Astrocyte (in vitro differentiated cells and primary cell): Measurements from ENCODE around the gene MBNL2. TPM values are rescaled to one million over a fixed set of nuclear protein-coding genes. Genes with fewer than 3 reads are reported as not detected.

Experiments used
- DNase-seq: peaks from one replicate; pipeline ENCODE4 v3.0.0-alpha.2; 2010; ENCODE audit warnings: low read depth
- FAIRE-seq: peaks from 2 replicates; lab custom pipeline; 2011; peaks lifted over from hg19 to GRCh38; lab: Jason Lieb, UNC
- H2AFZ ChIP-seq: 2 replicates; pipeline ENCODE4 v1.6.0; 2012; ENCODE audit warnings: low read depth, low read length, inconsistent platforms
- H3K27ac ChIP-seq: 2 replicates; pipeline ENCODE4 v1.5.1; 2011; ENCODE audit warnings: low read depth, low read length, inconsistent platforms
- H3K27me3 ChIP-seq: 2 replicates; pipeline ENCODE4 v1.6.0; 2011; ENCODE audit warnings: low read length, inconsistent platforms; ENCODE audit not compliant: insufficient read depth
- H3K36me3 ChIP-seq: 2 replicates; pipeline ENCODE4 v1.5.1; 2011; ENCODE audit warnings: low read length, inconsistent platforms; ENCODE audit not compliant: insufficient read depth
- H3K4me1 ChIP-seq: 2 replicates; pipeline ENCODE4 v1.5.1; 2011; ENCODE audit warnings: low read length, inconsistent platforms; ENCODE audit not compliant: insufficient read depth
- H3K4me2 ChIP-seq: 2 replicates; pipeline ENCODE4 v1.6.0; 2012; ENCODE audit warnings: low read length, inconsistent platforms
- H3K4me3 ChIP-seq: 2 replicates; pipeline ENCODE4 v1.5.1; 2011; ENCODE audit warnings: low read depth, mild to moderate bottlenecking, low read length, inconsistent platforms; ENCODE audit not compliant: insufficient read depth
- H3K79me2 ChIP-seq: 2 replicates; pipeline ENCODE4 v1.6.0; 2012; ENCODE audit warnings: mild to moderate bottlenecking, low read length, inconsistent platforms; ENCODE audit not compliant: insufficient read depth
- H3K9ac ChIP-seq: 2 replicates; pipeline ENCODE4 v1.6.0; 2012; ENCODE audit warnings: mild to moderate bottlenecking, low read length, inconsistent platforms
- H3K9me3 ChIP-seq: 2 replicates; pipeline ENCODE4 v1.5.1; 2012; ENCODE audit warnings: low read depth, mild to moderate bottlenecking, low read length, inconsistent platforms; ENCODE audit not compliant: insufficient read depth
- H4K20me1 ChIP-seq: 2 replicates; pipeline ENCODE4 v1.6.0; 2012; ENCODE audit warnings: low read length, inconsistent platforms; ENCODE audit not compliant: insufficient read depth
- H3K27ac Mint-ChIP-seq: one replicate; pipeline ENCODE4 v1.8.0; 2021; ENCODE audit warnings: mild to moderate bottlenecking, mixed read lengths; ENCODE audit not compliant: unreplicated experiment
- H3K27me3 Mint-ChIP-seq: one replicate; pipeline ENCODE4 v1.8.0; 2021; ENCODE audit warnings: low read depth, mixed read lengths; ENCODE audit not compliant: unreplicated experiment
- H3K36me3 Mint-ChIP-seq: one replicate; pipeline ENCODE4 v1.8.0; 2021; ENCODE audit warnings: low read depth, mixed read lengths; ENCODE audit not compliant: unreplicated experiment
- H3K4me1 Mint-ChIP-seq: one replicate; pipeline ENCODE4 v1.8.0; 2021; ENCODE audit warnings: low read depth, mixed read lengths; ENCODE audit not compliant: unreplicated experiment
- H3K4me3 Mint-ChIP-seq: one replicate; pipeline ENCODE4 v1.8.0; 2021; ENCODE audit warnings: mild to moderate bottlenecking, moderate library complexity, mixed read lengths; ENCODE audit not compliant: unreplicated experiment
- H3K9me3 Mint-ChIP-seq: one replicate; pipeline ENCODE4 v1.8.0; 2021; ENCODE audit warnings: mild to moderate bottlenecking, mixed read lengths; ENCODE audit not compliant: unreplicated experiment
- EZH2 ChIP-seq: IDR thresholded peaks from 2 replicates; pipeline ENCODE4 v1.6.1; 2012; ENCODE audit warnings: mild to moderate bottlenecking, low read length, inconsistent platforms; ENCODE audit not compliant: insufficient read depth
- total RNA-seq: library from RNA; stranded (reverse); gene quantifications from 2 replicates; pipeline ENCODE4 v1.2.1, GENCODE V29; 2021
- TF ChIP-seq, protein P1 (sequence below): IDR thresholded peaks from 2 replicates; pipeline ENCODE4 v1.5.1; 2011; ENCODE audit warnings: low read depth, mild to moderate bottlenecking, inconsistent platforms, low read length, moderate library complexity; ENCODE audit not compliant: insufficient read depth

The MBNL2 gene
- total RNA-seq, 1 donor from 2014 or later = 66.5 TPM

DNA sequence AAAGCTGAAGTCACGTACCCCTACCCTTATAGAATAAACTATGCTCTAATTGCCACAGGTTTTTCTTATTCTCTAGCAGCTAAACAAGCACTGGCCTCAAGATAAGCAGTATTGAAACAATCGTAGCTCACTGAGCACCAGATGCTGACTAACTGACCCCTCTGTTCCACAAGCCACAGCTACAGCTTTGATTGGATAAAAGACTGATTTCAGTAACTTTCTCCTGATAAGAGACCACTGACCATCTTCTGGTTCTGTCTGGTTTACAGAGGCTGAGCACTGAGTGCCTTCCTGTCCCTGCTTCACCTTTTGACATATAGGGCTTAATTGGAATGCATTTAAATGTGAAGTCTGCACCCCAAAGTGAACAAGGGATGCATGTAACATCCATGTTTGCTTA, 203.5 kb downstream of the MBNL2 start:
- Mint-ChIP-seq H3K4me3 (no peak overlapping the region), H3K4me1 (peaks cover 8% of the 10 kb centered on the region), H3K27ac (no peak overlapping the region), H3K36me3 (no peaks in the 10 kb centered on the region), H3K27me3 (no peaks in the 10 kb centered on the region), H3K9me3 (no peaks in the 10 kb centered on the region)
- peak; percentile 41 for DNase-seq
- H3K36me3 ChIP-seq = no peaks in the 10 kb centered on the region
- H3K4me3 ChIP-seq = no peak overlapping the region
- no peak overlapping the region for H3K9ac ChIP-seq
- H4K20me1 ChIP-seq = no peaks in the 10 kb centered on the region
- no peak overlapping the region for H3K4me2 ChIP-seq
- H2AFZ ChIP-seq = no peak overlapping the region
- H3K4me1 ChIP-seq = peaks cover 6% of the 10 kb centered on the region
- H3K9me3 ChIP-seq = no peaks in the 10 kb centered on the region
- TF ChIP-seq, protein P1, sequence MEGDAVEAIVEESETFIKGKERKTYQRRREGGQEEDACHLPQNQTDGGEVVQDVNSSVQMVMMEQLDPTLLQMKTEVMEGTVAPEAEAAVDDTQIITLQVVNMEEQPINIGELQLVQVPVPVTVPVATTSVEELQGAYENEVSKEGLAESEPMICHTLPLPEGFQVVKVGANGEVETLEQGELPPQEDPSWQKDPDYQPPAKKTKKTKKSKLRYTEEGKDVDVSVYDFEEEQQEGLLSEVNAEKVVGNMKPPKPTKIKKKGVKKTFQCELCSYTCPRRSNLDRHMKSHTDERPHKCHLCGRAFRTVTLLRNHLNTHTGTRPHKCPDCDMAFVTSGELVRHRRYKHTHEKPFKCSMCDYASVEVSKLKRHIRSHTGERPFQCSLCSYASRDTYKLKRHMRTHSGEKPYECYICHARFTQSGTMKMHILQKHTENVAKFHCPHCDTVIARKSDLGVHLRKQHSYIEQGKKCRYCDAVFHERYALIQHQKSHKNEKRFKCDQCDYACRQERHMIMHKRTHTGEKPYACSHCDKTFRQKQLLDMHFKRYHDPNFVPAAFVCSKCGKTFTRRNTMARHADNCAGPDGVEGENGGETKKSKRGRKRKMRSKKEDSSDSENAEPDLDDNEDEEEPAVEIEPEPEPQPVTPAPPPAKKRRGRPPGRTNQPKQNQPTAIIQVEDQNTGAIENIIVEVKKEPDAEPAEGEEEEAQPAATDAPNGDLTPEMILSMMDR = no peak
- TF ChIP-seq EZH2 = no peak
- no peak overlapping the region for H3K27ac ChIP-seq
- no peak for FAIRE-seq
- H3K27me3 ChIP-seq = no peaks in the 10 kb centered on the region
- no peaks in the 10 kb centered on the region for H3K79me2 ChIP-seq

GRCh38 chr13:97426695-97427094, 204.6 kb downstream of the MBNL2 start:
- peaks cover 6% of the 10 kb centered on the region for H3K4me1 ChIP-seq
- no peaks in the 10 kb centered on the region for H3K9me3 ChIP-seq
- no peaks in the 10 kb centered on the region for H3K27me3 Mint-ChIP-seq
- H3K27ac ChIP-seq = no peak overlapping the region
- no peak overlapping the region for H3K27ac Mint-ChIP-seq
- H3K9me3 Mint-ChIP-seq = no peaks in the 10 kb centered on the region
- H3K4me3 ChIP-seq = no peak overlapping the region
- no peaks in the 10 kb centered on the region for H3K27me3 ChIP-seq
- H2AFZ ChIP-seq = no peak overlapping the region
- no peak overlapping the region for H3K4me2 ChIP-seq
- TF ChIP-seq, protein P1 = no peak
- no peak for TF ChIP-seq EZH2
- no peak overlapping the region for H3K9ac ChIP-seq
- no peaks in the 10 kb centered on the region for H3K36me3 ChIP-seq
- FAIRE-seq (no peak), DNase-seq (no peak)
- no peaks in the 10 kb centered on the region for H3K79me2 ChIP-seq
- H3K36me3 Mint-ChIP-seq = no peaks in the 10 kb centered on the region
- H4K20me1 ChIP-seq = no peaks in the 10 kb centered on the region
- no peak overlapping the region for H3K4me3 Mint-ChIP-seq
- H3K4me1 Mint-ChIP-seq = peaks cover 13% of the 10 kb centered on the region

- peak overlapping the region; percentile 51 for H2AFZ ChIP-seq
- peak overlapping the region; percentile 46 for H3K9ac ChIP-seq
These were observed 207.5 kb downstream of the MBNL2 start for GRCh38 chr13:97429681-97430081.

More at GRCh38 chr13:97429681-97430081, 207.5 kb downstream of the MBNL2 start:
- Histone ChIP-seq H3K79me2 (peaks cover 4% of the 10 kb centered on the region), H3K27ac (no peak overlapping the region), H3K36me3 (no peaks in the 10 kb centered on the region), H4K20me1 (peaks cover under 1% of the 10 kb centered on the region), H3K4me2 (peak overlapping the region; percentile 80), H3K9me3 (no peaks in the 10 kb centered on the region), H3K4me3 (peak overlapping the region; percentile 40), H3K27me3 (no peaks in the 10 kb centered on the region), H3K4me1 (peaks cover 6% of the 10 kb centered on the region)
- Mint-ChIP-seq H3K4me3 (peak overlapping the region; percentile 47), H3K36me3 (no peaks in the 10 kb centered on the region), H3K4me1 (peaks cover 17% of the 10 kb centered on the region), H3K9me3 (no peaks in the 10 kb centered on the region), H3K27ac (peak overlapping the region; percentile 75), H3K27me3 (no peaks in the 10 kb centered on the region)
- DNase-seq = peak; percentile 52
- FAIRE-seq = no peak
- no peak for TF ChIP-seq EZH2
- TF ChIP-seq, protein P1 = no peak
